Stimulated activated naive CD8-positive, alpha-beta T cell treated with anti-CD3 and anti-CD28 coated beads, Interleukin-15, Interleukin-2, amounts not matched to agents 100 U/mL and 50 U/mL, for 24 hours (primary cell): ENCODE measurements around the gene RBM18.

Source experiments
- ATAC-seq: fragments of 150-1000 bp; cut with Tn5 transposase; one replicate; pipeline ENCODE4 v1.10.0; 2021
- DNase-seq: peaks from one replicate; pipeline ENCODE4 v3.0.0; 2021

Gene RBM18

GRCh38 chr9:122264360-122265148 is at the start of gene RBM18, which contains the start of gene MRRF:
RBM18 (minus strand) TSS chr9:122264840; CDS start chr9:122261492, 3,348 bp downstream.
MRRF (plus strand) TSS chr9:122264882; CDS start chr9:122270892, 6,010 bp downstream.
- ATAC-seq (peak; percentile 91), DNase-seq (peak; percentile 93)

GRCh38 chr9:122314165-122314564 is 49.5 kb upstream of the RBM18 start:
- DNase-seq: no peak
- ATAC-seq: no peak

DNA sequence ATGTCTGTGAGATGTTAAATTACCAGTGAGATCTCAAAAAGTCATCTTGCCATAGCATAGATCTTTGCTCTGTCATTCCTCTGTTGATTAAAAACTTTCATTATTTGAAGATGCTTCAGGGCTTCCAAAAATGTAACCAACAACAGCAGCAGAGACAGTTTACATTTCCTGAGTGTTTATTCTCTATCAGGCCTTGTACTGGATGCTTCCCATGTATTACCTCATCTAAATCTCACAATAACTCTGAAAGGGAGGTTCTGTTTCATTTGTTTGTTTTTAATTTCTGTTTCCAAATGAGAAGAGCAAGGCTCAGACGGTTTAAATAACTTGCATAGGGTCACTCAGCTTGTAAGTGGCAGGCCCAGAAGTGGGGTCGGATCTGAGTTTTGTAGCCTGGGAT is 45.2 kb upstream of the RBM18 start:
- ATAC-seq: no peak
- DNase-seq: no peak

GRCh38 chr9:122307925-122308324 is 43.3 kb upstream of the RBM18 start:
- no peak for DNase-seq
- no peak for ATAC-seq

- ATAC-seq: no peak
- DNase-seq: no peak
These were observed 42.4 kb upstream of the RBM18 start for GRCh38 chr9:122307061-122307460.

DNA sequence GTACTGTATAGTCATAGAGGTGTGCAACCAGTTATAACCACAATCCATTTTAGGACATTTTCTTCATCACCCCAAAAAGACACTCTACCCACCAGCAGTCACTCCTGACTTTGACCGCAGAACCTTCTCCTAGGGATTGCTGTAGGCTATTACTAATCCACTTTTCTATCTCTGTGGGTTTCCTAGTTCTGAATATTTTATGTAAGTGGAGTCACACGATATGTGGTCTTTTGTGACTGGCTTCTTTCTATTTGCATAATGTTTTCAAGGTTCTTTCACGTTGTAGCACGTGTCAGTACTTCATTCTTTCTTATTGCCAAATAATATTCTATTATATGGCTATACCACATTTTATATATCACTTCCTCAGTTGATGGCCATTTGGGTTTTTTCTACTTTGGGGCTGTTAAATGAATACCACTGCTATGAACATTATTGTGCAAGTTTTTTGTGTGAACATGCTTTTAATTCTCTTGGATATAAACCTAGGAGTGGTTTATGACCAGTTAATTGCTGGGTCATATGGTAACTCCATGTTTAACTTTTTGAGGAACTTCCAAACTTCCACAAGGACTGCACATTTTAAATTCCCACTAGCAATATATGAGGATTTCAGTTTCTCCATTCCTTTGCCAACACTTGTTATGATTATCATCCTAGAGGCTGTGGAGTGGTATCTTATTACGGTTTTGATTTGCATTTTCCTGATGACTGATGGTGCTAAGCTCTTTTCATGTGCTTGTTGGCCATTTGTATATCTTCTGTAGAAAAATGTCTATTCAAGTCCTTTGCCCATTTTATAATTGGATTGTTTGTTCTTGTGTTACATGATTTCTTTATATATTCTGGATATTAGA is 37.8 kb upstream of the RBM18 start:
- ATAC-seq: no peak
- DNase-seq: no peak

GRCh38 chr9:122297512-122297911 is 32.9 kb upstream of the RBM18 start:
- no peak for DNase-seq
- ATAC-seq: no peak

DNA sequence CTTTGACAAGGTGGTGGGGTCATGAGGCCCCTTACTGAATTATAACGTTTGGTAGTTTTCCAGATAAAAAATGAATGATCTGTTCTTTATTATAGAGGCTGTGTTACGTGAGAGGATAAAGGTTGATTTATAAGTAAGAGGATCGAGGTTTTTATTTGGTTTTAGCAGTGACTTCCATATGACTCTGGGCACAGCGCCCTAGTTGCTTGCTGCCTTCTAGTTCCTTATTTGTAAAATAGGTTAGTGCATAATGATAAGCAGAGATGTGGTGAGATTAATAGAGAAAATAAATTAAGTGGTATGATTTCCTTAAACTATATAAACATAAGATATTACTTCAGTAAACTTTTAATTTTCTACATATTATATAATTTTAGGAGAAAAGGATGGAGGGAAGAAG is 29.9 kb upstream of the RBM18 start:
- ATAC-seq (no peak), DNase-seq (no peak)

DNA sequence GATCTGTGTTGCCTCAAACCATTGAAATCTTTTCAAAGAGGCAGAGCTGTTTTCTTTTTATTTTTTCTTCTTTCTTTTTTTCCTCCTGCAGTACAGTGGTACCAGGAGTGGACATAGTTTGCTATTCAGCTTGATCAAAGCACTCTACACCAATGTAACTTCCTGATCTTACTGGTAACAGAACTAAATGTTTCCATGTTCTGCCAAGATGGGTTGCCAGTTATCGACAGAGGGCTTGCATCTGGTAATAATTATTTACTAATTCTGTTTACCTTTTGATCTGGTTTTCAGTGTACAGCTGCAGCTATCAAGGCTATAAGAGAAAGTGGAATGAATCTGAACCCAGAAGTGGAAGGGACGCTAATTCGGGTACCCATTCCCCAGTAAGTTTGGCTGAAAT is 26.8 kb upstream of the RBM18 start:
- no peak for DNase-seq

DNA sequence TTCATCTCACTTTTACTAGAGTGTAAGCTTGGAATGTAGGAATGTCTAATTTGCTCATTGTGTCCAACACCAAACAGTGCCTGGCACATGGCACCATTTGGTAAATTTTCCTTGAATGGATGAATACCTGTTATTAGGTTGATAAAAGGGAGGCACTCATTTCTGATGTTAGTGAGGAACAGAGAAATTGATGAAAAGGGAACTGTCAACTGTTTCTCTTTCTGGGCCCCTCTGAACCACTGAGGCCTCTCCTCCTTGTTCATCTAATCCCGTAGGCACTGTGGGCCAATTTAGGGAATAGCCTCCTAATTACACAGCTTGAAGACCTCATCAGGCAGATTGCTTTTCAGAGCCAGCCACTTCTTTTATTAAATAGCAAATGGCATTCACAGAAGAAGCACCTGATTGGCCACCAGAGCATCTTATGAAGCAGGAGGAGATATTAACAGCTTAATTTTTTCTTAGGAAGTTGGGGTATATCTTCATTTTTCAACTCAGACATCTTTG is 22.6 kb upstream of the RBM18 start:
- DNase-seq (no peak), ATAC-seq (no peak)

More for the DNA sequence above, 26.8 kb upstream of the RBM18 start:
- ATAC-seq: no peak

GRCh38 chr9:122286764-122287163 is 22.1 kb upstream of the RBM18 start:
- DNase-seq (no peak), ATAC-seq (no peak)

- DNase-seq: no peak
- no peak for ATAC-seq
These were observed 16.7 kb upstream of the RBM18 start for GRCh38 chr9:122281368-122281767.

DNA sequence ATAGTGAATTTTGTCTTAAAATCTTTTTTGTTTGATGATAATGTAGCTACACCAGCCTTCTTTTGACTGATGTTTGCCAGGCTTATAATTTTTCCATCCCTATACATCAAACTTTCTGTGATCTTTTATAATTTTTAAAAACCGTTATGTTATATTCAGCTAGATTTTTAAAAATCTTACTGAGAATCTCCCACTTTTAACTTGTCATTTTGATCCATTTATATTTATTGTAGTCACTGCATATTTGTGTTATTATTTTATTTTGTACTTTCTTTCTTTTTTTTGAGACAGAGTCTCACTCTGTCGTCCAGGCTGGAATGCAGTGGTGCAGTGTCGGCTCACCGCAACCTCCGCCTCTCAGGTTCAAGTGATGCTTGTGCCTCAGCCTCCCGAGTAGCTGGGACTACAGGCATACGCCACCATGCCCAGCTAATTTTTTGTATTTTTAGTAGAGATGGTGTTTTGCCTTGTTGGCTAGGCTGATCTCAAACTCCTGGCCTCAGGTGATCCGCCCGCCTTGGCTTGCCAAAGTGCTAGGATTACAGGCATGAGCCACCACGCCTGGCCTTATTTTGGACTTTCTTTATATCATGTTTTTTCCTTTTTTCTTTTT is 12.8 kb upstream of the RBM18 start:
- ATAC-seq (no peak), DNase-seq (no peak)

GRCh38 chr9:122276096-122276495 is 11.5 kb upstream of the RBM18 start:
- ATAC-seq (no peak), DNase-seq (no peak)

DNA sequence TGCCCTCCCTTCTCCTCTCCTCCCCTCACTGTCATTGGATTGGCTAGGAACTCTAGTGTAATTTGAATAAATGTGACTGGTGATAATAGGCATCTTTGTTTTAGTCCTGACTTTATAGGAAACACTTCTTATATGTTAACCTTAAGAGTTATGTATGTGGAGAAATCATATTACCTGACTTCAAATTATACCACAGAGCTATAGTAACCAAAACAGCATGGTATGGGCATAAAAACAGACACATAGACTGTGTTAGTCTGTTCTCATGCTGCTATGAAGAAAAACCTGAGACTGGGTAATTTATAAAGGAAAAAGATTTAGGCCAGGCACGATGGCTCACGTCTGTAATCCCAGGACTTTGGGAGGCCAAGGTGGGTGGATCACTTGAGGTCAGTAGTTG is 9.4 kb upstream of the RBM18 start:
- no peak for DNase-seq
- no peak for ATAC-seq

DNA sequence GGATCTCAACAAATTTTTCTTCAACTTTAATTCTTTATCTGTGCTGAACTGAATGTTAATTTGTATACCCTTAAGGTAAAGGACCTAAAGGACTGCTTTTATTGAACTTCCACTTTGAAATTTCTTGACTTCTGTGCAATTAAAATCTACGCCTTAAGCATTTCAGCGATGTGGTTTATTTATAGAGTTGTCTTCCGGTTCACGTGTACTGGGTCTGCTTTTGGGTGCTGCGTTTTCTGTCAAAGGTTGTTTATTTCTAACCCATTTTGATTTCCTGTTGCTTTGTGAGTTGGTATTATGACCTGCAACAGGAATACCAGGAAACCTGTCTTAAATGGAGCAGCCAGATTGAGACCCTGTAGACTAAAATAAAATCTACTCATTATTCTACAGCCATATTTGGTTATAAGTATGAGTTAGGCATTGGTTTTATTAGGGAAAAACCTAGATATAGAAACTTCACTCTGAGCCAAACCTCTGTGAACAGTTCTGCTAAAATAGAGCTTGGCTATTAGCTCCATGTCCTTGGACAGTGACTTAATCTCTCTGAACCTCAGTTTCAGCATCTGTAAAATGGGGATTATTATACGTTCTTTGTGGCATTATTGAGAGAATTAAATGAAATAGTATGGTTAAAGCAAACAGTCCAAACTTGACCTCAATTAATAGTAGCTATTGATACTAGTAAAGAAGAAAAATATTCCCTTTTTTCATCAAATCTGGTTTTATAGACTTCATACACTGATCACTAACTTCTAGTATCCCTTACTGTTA is 3.6 kb upstream of the RBM18 start:
- ATAC-seq (no peak), DNase-seq (no peak)

GRCh38 chr9:122265149-122265915 is 692 bp upstream of the RBM18 start:
- no peak for DNase-seq
- ATAC-seq: peak; percentile 51

GRCh38 chr9:122263699-122264349 is 816 bp downstream of the RBM18 start:
- ATAC-seq (no peak), DNase-seq (no peak)

- DNase-seq: no peak
- no peak for ATAC-seq
These were observed 2.6 kb downstream of the RBM18 start for GRCh38 chr9:122262073-122262472.

GRCh38 chr9:122261469-122261881 is 3.2 kb downstream of the RBM18 start:
- ATAC-seq (no peak), DNase-seq (no peak)
